ENCODE results near the gene CRACR2B.

DNA sequence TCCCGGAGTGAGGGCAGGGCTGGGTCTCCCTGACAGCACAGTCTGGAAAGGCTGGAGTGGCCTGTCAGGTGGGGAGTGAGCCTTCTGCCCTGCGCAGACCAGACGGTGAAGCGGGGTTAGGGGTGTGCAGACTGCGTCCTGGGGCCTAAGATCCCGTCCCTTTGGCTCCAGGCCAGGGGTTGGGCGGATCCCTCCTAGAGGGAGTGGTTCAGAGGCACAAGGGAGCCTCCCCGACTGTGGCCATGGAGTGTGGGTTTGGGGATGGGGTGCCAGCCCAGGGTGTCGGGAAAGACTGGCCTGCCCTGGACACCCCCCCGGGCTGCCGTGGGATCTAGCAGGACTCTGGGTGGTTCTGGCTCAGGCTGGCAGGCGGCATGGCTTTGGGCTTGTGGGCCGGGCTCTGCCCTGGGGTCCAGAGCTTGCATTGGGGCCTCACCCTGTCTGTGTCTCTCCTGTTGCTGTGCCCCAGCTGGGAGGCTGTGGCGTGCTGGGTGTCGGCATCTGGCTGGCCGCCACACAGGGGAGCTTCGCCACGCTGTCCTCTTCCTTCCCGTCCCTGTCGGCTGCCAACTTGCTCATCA, 34.5 kb downstream of the CRACR2B start:
- TF ChIP-seq SP1 (IDR thresholded peaks at IDR 0.05) (no peak), ARNT (IDR thresholded peaks at IDR 0.05) (no peak), FOXM1 (IDR thresholded peaks at IDR 0.05; ENCODE audit: borderline replicate concordance) (no peak), FOXA1 (IDR thresholded peaks at IDR 0.05) (no peak), CTBP1 (IDR thresholded peaks at IDR 0.05; ENCODE audit: borderline replicate concordance) (no peak), LEF1 (IDR thresholded peaks at IDR 0.05; ENCODE audit: borderline replicate concordance) (no peak), TARDBP (IDR thresholded peaks at IDR 0.05) (no peak), FOXK2 (IDR thresholded peaks at IDR 0.05) (no peak), NFRKB (IDR thresholded peaks at IDR 0.05) (no peak), ELF4 (IDR thresholded peaks at IDR 0.05) (no peak)

Data from HEK293T (cell line).